ENCODE measurements around the gene NAIF1.
"Not testable (repeated sequence)": the region's sequence is repeated elsewhere in the genome, so short reads cannot be mapped to it uniquely, and the experiment has no call there.

NAIF1 gene

GRCh38 chr9:128057724-128058409 lies 9.3 kb downstream of the NAIF1 start:
- no peak for DNase-seq

DNA sequence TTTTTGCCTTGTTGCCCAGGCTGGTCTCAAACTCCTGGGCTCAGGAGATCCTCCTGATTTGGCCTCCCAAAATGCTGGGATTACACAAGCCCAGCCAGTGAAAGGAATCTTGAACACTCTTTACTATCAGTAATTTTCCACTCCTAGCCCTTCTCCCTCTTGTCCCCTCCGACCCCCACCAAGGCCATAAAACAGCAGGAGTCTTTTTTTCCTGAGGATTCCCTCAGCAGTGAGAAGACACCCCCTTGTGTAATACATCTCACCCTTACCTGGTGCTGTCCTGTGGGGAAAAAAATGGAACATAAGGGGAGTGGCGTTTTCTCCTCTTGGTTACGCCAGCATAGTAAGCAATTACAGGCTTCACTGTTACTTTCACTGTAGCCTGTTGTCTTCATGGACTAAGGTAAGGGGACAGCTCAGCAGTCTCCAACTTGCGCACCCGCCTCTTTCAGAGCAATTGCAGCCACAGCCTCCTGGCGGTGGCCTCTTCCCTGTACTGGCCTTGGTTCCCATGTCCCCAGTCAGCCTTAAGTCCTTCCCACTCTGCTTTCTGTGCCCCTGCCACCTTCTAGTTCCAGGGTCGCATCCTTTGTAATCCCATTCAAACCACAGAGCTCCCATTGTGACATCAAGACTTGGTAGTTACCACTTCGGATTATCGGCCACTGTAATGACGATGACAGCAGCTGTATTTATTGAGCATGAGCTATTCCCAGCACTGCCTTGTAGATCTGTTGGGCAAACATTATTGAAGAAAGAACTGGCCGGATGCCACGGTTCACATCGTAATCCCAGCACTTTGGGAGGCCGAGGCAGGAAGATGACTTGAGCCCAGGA lies 10.0 kb downstream of the NAIF1 start:
- no peak for DNase-seq

GRCh38 chr9:128056086-128056485 lies 11.0 kb downstream of the NAIF1 start:
- DNase-seq = no peak

DNA sequence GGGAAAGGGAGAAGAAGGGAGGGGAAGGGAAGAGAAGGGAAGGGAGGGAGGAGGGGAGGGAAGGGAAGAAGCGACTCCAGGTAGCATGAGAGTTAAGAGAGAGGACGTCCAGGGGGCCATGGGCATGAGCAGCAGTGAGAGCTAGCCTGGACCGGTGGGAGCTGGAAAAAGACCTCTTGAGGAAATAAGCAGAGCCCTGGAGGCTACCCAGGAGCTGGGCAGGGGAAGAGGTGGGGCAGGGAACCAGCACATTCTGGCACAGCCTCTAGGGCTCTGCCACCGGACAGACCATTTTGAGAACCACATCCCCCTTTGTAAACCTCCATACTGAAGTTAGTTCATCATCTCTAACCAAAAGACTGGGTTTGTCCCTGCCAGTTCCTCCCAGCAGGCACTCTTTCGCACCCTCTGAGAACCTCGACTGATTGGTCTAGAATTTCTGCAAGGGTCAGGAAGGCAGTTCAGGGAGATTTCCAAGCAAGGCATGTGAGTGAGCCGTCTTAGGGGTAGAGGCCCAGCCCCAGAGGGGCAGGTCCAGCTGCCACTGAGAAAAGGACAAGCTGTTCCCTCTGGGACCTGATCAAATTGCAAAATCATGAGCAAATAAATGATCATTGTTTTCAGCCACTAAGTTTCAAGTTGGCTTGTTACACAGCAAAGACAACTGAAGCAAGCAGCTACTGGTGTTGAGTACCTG lies 11.6 kb downstream of the NAIF1 start:
- peak; percentile 43 to 64 for DNase-seq

DNA sequence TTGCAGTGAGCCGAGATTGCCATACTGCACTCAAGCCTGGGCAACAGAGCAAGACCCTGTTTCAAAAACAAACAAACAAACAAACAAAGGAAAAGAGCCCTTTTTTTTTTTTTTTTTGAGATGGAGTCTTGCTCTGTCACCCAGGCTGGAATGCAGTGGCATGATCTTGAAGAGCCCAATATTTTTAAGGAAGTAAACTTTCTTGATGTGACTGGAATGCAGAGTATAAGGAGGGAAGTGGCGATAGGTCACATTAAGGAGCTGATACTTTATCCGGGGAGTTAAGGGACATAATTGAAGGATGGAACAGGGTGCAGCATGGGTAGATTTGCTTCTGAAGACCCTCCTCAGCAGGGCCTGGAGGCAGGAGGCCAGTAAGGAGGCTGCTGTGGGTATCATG lies 13.0 kb downstream of the NAIF1 start:
- DNase-seq = peak; percentile 30 to 45

- DNase-seq = peak; percentile 94
Observed at GRCh38 chr9:128053560-128053959, 13.6 kb downstream of the NAIF1 start.

DNA sequence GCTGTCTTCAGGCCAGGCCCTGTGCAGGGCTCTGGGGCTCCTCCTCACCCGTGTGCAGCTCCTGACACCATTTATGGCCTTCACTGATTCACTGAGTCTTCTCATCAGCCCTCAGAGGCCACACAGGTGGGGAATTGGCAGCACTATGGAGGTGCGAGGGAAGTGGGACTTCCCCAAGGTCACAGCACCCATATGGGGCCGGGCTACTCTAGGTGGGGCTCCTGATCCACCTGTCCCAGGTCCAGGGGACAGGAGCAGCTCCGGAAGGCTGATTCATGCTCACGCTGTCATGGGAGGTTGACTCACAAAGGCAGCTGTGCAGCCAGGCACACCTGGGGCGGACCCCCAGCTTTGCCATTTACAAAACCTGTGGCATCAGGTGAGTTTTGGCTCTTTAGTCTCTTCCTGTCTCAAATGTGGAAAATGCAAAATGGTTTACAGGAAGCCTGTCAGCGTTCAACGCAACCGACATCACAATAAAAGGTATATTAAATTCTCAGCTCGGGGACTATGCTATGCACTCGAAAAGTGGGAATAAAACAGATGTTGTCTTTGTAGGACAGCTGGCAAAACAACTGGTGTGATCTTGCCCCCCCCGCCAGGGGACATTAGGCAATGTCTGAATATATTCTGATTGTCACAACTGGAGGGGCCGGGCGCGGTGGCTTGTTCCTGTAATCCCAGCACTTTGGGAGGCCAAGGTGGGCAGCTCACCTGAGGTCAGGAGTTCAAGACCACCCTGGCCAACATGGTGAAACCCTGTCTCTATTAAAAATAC lies 15.0 kb downstream of the NAIF1 start:
- DNase-seq = no peak

DNA sequence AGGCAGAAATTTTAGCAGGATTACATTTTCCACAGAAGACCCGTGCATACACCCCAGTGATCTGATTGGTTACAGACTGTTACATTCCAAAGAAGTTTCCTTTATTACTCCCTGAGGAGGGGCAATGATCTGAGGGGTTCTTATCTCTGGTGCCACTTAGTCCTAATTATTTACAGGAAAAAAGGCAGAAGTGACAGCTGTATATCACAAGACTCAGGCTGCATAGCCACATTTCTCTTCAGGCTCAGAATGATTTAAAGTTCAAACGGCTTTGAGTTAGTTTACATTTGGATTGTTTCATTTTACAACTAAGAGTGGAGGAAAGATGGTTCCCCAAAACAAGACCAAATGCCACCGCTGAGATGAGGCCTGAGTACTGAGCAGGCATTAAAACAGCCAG lies 17.3 kb downstream of the NAIF1 start:
- DNase-seq = no peak

DNA sequence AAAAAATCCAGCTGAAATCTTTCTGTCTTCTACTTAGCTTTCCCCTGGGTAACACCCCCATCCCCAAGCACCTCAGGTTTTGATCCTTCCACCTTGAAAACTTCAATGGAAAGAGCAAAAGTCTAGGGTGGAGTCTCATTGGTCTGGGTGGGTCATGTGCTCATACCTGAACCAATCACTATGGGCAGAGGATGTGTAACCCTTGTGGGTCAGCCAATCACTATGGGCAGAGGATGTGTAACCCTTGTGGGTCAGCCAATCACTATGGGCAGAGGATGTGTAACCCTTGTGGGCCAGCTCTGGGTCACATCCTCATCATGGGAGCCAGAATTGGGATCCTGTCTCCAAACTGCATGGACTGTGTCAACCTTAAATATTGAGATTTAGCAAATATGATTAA lies 18.5 kb downstream of the NAIF1 start:
- DNase-seq = no peak

GRCh38 chr9:128047231-128047630 lies 19.9 kb downstream of the NAIF1 start:
- no peak for DNase-seq

- no peak for DNase-seq
Observed at GRCh38 chr9:128045831-128046230, 21.3 kb downstream of the NAIF1 start.

GRCh38 chr9:128045409-128045808 lies 21.7 kb downstream of the NAIF1 start:
- DNase-seq = not testable (repeated sequence)

DNA sequence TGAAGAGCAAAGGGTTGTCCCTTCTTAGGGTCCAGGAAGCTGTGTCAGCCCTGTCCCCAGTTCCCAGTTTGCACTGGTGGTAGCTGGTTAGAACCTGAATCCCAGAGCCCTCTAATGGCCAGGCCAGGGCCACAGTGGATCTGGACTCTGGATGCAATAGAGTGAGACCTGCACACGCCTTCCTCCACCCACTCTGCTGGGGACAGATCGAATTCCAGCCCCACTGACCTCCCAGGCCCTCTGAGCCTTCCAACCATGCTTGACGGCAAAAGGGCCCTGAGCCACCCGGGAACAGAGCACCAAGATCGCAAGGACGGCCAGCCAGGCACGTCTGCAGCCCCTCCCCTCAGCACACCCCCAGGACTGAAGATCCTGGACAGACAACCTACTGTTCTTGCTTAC lies 23.7 kb downstream of the NAIF1 start:
- DNase-seq = no peak

- DNase-seq = no peak
Observed at GRCh38 chr9:128042043-128042442, 25.1 kb downstream of the NAIF1 start.

DNA sequence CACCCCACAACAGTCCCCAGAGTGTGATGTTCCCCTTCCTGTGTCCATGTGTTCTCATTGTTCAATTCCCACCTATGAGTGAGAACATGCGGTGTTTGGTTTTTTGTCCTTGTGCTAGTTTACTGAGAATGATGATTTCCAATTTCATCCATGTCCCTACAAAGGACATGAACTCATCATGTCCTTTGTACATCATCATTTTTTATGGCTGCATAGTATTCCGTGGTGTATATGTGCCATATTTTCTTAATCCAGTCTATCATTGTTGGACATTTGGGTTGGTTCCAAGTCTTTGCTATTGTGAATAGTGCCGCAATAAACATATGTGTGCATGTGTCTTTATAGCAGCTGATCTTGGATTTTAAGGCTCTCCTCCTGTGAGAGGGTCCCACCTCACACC lies 26.3 kb downstream of the NAIF1 start:
- DNase-seq = not testable (repeated sequence)

- not testable (repeated sequence) for DNase-seq
Observed at GRCh38 chr9:128036522-128036921, 30.6 kb downstream of the NAIF1 start.

- peak; percentile 58 to 90 for DNase-seq
Observed at GRCh38 chr9:128034821-128035652, 32.1 kb downstream of the NAIF1 start.

GRCh38 chr9:128033609-128034008 lies 33.5 kb downstream of the NAIF1 start:
- DNase-seq = no peak

GRCh38 chr9:128027705-128028104 lies 39.4 kb downstream of the NAIF1 start:
- DNase-seq = no peak

DNA sequence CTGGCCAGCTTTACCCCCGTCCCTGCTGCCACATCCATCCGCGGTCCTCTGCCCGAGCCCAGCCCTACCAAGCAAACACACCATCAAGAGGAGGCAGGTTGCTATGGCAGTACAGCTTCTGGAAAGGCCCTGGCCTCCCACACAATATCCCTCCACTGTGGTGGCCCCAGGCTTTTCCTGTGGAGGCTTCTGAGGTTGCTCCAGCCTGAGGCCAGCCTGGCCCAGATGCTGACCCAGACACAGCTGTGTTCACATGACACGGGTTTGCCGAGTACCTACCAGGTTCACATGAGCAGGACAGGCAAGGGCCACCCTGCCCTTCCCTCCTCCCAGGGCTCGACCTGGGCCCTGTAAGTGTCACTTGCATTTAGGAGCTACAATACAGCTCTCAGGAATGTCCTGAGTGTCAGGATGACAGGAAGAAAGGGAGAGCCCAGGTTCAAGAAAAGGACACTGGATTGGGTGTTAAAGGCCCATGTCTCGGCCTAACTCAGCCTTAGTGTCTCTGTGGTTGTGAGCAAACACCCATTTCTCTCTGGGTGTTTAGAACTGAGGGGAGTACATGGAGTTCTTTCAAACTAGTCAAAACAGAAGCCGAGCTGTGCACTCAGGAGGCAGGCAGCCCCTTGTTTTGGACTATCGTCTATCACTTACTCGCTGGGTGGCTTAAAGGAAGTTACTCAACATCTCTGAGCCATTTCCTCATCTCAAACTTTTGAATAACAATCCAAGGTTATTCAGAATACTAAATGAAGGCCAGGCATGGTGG lies 40.2 kb downstream of the NAIF1 start:
- peak; percentile 70 to 77 for DNase-seq

DNA sequence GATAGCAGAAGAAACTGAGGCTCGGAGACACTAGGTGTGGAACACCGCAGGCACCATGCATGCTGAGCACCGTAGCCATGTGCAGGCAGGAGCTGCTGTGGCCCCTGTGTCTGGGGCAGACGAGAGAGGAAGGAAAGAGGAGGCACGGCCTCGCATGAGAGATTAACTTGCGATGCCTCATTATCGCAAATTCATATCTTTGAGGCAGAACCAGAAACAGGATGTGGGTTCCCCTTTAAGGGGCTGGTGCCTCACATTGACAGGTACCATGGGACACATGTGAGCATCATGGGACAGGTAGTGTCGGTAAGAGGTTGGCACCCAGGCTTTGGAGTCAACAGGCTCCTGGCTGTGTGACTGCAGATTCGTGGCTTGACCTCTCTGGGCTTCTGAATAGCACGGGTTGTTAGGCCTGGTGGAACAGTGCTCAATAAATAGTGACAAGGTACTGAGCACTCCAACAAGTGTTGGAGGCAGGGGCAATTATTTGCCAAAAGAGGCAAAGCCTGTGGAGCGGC lies 40.8 kb downstream of the NAIF1 start:
- no peak for DNase-seq
